ENCODE data around the gene LRG1. TPM values are rescaled to one million over a fixed set of nuclear protein-coding genes. Genes with fewer than 3 reads are reported as not detected.

The LRG1 gene
- total and polyA plus RNA-seq, 9 of the 15 experiments (the other 6 are each of a cell fraction or from before 2014, with no cell fraction given) = 1.5 to 11.9 (median 8.7) TPM

GRCh38 chr19:4503132-4503824, 36.6 kb downstream of the LRG1 start:
- TF ChIP-seq ARID1B (IDR thresholded peaks at IDR 0.05) (no peak), TFAP4 (CRISPR knock-in tag; IDR thresholded peaks at IDR 0.05; ENCODE audit: borderline replicate concordance) (no peak), TGIF2 (CRISPR knock-in tag; IDR thresholded peaks at IDR 0.05) (no peak), TAL1 (IDR thresholded peaks at IDR 0.05) (no peak), ZBTB7A (IDR thresholded peaks at IDR 0.05; ENCODE audit: borderline replicate concordance, control insufficient read depth, low read depth, low read length) (no peak), ZNF324 (CRISPR knock-in tag; IDR thresholded peaks at IDR 0.05) (no peak), MLLT1 (IDR thresholded peaks at IDR 0.05) (no peak), ZNF76 (CRISPR knock-in tag; IDR thresholded peaks at IDR 0.05; ENCODE audit: borderline replicate concordance) (no peak), ZNF232 (CRISPR knock-in tag; IDR thresholded peaks at IDR 0.05) (no peak), ZNF512 (tag; IDR thresholded peaks at IDR 0.05) (no peak), MTA3 (IDR thresholded peaks at IDR 0.05; ENCODE audit: borderline replicate concordance) (no peak)
- TF ChIP-seq, protein P1, sequence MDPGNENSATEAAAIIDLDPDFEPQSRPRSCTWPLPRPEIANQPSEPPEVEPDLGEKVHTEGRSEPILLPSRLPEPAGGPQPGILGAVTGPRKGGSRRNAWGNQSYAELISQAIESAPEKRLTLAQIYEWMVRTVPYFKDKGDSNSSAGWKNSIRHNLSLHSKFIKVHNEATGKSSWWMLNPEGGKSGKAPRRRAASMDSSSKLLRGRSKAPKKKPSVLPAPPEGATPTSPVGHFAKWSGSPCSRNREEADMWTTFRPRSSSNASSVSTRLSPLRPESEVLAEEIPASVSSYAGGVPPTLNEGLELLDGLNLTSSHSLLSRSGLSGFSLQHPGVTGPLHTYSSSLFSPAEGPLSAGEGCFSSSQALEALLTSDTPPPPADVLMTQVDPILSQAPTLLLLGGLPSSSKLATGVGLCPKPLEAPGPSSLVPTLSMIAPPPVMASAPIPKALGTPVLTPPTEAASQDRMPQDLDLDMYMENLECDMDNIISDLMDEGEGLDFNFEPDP (CRISPR knock-in tag; IDR thresholded peaks at IDR 0.05) = no peak
- Histone ChIP-seq H3K36me3 (ENCODE audit: control insufficient read depth, insufficient read depth, low read length) (peaks cover 27% of the 10 kb centered on the region; the same call in 1 of the 3 replicates), H3K27me3 (ENCODE audit: control insufficient read depth in 2 of 2, insufficient read depth in 2 of 2, low read length in 2 of 2) (no peaks in the 10 kb centered on the region), H2AFZ (ENCODE audit: low read depth, low read length) (no peak overlapping the region), H3K27ac (ENCODE audit: extremely low read depth, low read depth, low read length) (no peak overlapping the region), H3K4me2 (ENCODE audit: insufficient read depth, low read length) (no peak overlapping the region), H3K9me3 (replicated peaks; ENCODE audit: control insufficient read depth, insufficient read depth, low read depth, low read length) (no peaks in the 10 kb centered on the region), H3K9me1 (ENCODE audit: control insufficient read depth, insufficient read depth, low read length) (peaks cover 3% of the 10 kb centered on the region), H3K4me3 (no peak overlapping the region), H3K4me1 (replicated peaks in 1 of 2; ENCODE audit: control insufficient read depth in 2 of 2, insufficient read depth in 2 of 2, low read length in 2 of 2) (peaks cover 0 to 67% of the 10 kb centered on the region in 2 experiments; a peak in 2 of 5 replicates), H3K9ac (ENCODE audit: insufficient read depth in 1 of 2, low read depth in 2 of 2, low read length in 2 of 2) (no peak overlapping the region), H4K20me1 (replicated peaks; ENCODE audit: control insufficient read depth, insufficient read depth, low read length) (peaks cover 5% of the 10 kb centered on the region; the same call in 1 of the 2 replicates), H3K79me2 (ENCODE audit: control insufficient read depth, insufficient read depth, low read length) (no peaks in the 10 kb centered on the region)
- BruUV-seq (replicated peaks) = no TSS peak
- ChIA-PET CTCF (ENCODE audit: low intra/inter-chr PET ratio) (no interaction called here), POLR2A (interaction anchor here (1.3 kb wide), 1 partner anchor 32 kb away, joined by 3 read pairs; no protein-coding TSS in a partner anchor)
- DNase-seq (ENCODE audit: extremely low read depth in 1 of 4, low spot score in 3 of 4) = no peak
- no peak for FAIRE-seq
- in situ Hi-C loops (cut with MboI) = no loop called here
- no peak for ATAC-seq
- WGBS (ENCODE audit: insufficient coverage, low coverage, missing lambda C conversion rate) = 87% methylated on average over 9 of the region's 25 CpGs
- intact Hi-C loops (cut with micrococcal nuclease) = no loop called here
